ENCODE data around the gene SH3PXD2B.
"Not testable (repeated sequence)": the region's sequence is repeated elsewhere in the genome, so short reads cannot be mapped to it uniquely, and the experiment has no call there.

SH3PXD2B gene

DNA sequence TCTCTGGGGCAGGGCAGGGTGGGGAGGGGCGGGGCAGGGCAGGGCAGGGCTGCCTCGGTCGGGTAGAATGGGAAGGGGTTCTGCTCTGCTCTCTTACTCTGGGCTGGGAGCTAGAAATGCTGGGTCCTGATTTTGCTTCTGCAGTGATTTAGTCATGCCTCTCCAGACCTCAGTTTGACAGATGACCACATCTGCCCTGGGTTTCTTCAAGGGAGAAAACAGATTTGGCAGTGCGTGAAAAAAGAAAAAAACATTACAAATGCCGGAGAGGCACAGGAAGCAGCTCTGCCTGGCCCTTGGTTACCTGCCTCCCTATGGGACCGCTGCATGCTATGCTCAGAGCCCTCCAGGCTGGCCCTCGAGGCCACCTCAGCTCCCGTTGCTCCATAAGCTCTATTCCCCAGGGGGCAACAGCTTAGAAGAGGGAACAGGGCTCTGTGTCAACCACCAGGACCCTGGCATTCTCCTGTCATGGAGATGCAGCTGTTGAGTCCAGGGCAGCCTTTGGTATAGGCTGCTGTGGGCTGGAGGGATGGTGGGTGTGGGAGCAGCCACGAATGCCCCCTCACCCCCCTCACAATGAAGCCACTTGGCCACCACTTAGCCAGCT lies 117.5 kb downstream of the SH3PXD2B start:
- no peak for DNase-seq (ENCODE audit: low read depth)

DNA sequence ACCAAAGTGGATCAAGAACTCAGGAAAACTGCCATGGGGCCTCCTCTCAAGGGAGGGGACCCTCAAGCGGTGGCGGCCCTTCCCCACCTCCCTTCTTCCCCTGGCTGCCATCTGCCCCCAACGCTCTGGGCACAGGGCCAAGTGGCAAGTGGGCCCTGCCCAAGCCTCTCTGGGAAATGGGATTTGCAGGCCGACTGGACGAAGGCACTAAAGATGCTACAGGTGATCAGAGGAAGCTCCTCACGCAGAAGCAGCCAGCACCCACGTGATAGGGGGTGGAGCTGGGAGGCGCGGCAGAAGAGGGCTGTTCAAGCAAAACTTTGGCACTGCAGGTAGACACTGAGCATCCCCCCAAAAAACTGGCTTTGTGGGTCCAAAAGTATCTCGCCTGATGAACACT lies 118.1 kb downstream of the SH3PXD2B start:
- no peak for DNase-seq (ENCODE audit: low read depth)

DNA sequence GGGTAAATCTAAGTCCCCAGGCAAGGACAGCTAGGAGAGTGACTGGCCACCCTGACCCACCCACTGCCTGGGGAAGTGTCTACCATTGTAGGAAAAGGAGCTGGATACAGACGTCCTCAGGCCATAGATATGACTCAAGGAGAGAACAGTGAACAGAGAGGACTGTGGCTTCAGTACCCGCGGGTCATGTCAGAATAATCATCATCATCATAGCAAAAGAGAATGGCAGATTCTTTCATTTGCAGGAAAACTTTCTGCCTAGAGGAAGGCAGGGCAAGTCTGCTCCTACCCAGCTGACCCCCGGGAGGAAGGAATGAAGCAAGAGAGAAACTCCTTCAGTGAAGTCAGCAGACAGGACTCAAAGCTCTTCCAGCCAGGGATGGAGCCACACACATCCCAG lies 118.6 kb downstream of the SH3PXD2B start:
- DNase-seq (ENCODE audit: low read depth) = no peak

DNA sequence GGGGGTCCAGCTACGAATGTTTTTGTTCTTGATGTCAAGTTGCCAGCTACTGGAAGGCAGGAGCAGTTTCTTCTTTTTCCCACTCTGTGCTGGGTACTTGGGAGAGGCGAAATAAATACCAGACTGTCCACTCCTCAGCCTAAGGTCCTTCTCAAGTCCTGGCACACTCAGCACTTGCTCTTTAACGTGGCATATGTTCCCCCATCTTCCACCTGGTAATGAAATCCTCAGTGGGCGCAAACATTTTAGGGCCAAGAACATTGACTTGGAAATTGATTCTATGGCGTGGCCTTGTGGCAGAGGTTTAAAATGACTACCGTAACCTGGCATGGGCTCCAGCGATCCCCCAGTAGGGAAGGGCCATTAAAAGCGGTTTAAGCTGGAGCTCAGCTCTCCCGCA lies 119.7 kb downstream of the SH3PXD2B start:
- DNase-seq (ENCODE audit: low read depth) = no peak

DNA sequence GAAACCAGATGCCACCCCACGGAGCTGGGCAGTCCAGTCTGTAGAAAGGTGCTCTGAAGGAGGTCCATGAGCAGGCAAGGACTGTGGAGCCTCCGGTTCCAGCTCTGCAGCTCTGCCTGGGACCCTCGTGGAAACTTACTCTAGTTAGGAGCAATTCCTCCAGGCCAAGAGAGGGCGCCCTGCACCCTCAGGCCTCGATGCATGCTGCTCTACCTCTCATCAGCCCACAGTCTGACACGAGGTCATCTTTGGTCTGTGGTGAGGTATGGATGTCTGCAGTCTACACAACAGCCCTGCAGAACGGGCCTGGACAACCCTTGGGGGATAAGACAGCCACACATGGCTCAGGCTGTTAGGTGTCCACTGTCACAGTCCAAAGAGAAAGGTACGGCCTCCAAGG lies 120.1 kb downstream of the SH3PXD2B start:
- DNase-seq (ENCODE audit: low read depth) = no peak

DNA sequence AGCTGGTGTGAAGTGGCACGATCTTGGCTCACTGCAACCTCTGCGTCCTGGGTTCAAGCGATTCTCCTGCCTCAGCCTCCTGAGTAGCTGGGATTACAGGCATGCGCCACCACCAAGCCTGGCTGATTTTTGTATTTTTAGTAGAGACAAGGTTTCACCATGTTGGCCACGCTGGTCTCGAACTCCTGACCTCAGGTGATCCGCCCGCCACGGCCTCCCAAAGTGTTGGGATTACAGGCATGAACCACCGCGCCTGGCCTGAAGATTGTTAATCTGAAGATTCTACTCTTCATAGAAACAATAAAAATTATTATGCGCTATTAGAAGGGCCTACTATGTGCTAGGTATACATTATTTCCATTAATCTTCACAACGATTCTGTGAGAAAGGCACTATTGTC lies 127.4 kb downstream of the SH3PXD2B start:
- DNase-seq (ENCODE audit: low read depth) = not testable (repeated sequence)

DNA sequence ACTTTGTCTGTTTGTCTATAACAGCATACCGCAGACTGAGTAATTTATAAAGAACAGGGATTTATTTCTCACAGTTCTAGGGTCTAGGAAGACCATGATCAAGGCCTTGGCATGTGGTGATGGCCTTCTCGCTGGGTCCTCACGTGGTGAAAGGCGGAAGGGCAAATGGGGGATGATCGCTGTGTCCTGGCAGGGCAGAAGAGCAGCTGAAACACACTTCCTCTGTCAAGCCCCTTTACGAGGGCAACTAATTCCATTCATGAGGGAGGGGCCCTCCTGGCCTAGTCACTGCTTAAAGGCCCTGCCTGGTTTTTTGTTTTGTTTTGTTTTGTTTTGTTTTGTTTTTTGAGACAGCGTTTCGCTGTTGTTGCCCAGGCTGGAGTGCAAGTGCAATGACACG lies 128.9 kb downstream of the SH3PXD2B start:
- DNase-seq (ENCODE audit: low read depth) = no peak

DNA sequence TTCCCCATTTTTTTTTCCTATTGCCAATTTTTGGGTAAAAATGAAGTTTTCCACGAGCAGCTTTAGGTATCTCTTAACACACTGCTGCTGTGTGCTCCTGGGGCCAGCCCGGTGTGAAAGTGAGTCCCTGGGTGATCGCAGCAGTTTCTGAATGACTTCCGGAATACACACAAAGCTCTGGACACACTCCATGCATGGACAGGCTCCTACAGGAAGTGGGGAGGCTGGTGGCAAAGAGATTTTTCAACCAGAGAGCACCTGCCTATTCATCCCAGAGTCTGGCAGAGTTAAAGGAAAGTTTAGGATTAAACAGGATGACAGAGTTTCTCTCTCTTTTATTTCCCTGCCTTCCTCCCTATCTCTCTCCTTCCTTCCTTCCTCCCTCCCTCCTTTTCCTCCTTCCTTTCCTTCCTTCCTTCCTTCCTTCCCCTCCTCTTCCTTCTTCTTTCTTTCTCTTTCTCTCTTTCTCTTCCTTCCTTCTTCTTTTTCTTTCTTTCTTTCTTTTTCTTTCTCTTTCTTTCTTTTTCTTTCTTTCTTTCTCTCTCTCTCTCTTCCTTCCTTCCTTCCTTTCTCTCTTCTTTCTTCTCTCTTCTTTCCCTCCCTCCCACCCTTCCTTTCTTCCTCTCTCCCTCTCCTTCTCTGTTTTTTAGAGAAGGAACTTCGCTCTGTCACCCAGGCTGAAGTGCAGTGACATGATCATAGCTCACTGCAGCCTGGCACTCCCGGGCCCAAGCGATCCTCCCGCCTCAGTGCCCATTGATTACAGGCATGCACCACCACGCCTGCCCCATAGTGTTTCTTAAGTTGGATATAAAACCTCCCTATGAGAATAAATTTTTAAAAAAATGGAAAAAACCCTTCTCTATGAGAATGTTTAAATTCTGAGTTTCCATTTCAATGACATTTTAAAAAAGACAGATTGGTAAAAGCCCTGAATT lies 132.0 kb downstream of the SH3PXD2B start:
- DNase-seq (ENCODE audit: low read depth) = no peak

DNA sequence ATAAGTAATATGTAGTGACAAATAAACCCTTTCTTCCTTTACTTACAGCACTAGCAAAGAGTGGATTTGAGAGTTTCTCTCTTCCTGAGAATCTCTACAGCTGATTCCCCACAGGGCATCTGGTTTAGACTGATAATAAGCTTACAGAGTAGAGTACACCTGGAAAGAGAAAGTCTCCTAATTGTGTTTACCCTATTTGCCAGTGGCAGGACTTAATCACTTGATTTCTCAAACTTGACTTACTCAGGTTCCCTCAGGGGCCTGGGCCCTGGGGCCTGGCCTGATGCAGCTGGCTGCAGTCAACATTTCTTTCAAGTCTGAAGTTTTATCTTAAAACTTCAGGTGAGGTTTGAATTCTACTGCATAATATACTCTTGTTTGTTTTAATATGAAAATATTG lies 132.7 kb downstream of the SH3PXD2B start:
- DNase-seq (ENCODE audit: low read depth) = no peak

DNA sequence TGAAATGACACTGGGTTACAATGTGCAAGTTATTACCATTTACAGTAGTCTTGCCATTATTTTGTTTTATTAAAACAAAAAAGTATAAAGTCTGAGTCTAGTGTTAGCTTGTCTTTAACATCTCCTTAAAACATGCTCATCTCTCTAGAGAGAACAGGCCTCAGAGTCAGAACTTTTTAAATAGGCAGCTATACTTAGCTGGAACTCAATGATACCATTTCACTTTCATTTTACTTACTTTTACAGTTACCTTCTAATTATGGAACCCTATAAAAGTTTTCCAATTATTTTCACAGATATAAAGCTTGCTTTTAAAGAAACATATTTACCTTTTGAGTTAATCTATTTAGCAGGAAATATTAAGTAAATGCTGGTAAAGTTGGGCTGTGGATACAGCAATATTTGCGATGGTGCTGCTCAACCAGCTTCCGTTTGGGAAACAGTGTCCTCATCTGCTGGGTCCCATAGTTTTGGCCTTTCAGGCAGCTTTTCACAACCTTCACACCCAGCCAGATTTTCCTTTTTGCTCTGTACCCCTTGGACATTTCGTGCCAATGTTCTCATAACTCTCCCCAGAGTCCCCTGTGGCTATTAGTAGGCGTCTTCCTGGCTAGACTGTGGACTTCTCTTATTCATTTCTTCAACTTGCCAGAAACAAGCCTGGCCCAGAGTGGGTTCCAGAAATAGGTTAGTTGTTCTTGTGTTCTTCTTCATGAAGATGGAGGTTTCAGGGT lies 134.4 kb downstream of the SH3PXD2B start:
- DNase-seq (ENCODE audit: low read depth) = no peak

DNA sequence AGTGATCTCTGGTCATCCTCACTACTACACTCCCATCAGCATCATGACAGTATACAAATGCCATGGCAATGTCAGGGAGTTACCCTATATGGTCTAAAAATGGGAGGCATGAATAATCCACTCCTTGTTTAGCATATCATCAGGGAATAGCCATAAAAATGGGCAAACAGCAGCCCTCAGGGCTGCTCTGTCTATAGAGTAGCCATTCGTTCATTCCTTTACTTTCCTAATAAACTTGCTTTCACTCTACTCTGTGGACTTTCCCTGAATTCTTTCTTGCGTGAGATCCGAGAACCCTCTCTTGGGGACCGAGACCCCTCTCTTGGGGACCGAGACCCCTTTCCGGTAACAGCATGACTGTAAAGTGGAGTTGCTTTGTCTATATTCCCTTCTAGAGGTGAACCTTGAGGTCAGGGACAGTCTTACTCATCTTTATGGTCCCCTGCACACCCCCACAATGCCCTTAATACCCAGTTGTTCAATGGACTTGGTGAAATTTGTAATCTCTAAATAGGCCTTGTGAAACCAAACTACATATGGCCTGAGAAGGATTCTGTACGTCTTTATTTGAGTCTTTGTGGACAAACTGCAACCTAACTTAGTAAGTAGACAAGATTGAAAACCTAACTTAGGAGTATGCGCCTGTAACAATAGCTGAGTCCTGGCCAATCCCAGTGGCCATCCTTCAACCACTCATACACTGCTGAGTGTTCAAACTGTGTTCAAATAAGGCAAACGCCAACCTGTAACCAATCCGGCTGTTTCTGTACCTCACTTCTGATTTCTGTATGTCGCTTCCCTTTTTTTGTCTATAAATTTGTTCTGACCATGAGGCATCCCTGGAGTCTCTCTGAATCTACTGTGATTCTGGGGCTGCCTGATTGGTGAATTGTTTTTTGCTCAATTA lies 138.5 kb downstream of the SH3PXD2B start:
- DNase-seq (ENCODE audit: low read depth) = no peak

DNA sequence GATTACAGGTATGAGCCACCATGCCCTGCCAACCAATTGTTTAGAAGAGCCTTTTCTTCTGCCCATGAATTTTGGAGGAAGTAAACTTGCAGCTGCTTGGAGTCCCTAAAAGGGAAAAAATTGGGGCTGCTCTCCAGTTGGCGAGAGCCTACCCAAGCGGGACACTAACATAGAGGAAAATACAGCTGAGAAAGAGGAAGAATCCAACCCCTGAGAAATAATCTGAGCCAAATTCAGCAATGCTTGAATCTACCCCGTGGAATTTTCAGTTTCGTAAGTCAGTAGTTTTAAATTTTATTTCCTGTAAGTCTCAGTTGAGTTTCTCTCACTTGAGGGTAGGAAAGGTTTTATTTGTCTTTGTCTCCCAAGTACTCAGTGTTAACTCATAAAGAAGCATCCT lies 140.4 kb downstream of the SH3PXD2B start:
- no peak for DNase-seq (ENCODE audit: low read depth)

DNA sequence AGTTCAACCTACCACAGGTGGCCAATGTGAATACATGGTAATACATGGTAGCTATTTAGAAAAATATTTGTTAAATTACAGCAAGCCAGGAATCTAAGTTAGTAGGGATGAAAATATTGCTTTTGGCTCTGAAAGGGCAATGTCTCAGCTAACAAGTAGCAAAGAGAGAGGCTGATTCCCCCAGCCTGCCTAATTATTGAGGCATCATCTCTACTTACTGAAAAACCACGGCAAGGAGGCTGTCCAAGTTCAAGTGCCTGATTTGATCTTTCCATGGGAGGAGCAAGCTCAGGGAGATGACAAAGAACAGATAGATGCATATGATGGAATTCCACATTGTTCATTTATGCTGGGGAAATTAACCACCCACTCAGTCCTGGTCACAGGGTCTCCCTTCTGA lies 142.0 kb downstream of the SH3PXD2B start:
- DNase-seq (ENCODE audit: low read depth) = no peak

DNA sequence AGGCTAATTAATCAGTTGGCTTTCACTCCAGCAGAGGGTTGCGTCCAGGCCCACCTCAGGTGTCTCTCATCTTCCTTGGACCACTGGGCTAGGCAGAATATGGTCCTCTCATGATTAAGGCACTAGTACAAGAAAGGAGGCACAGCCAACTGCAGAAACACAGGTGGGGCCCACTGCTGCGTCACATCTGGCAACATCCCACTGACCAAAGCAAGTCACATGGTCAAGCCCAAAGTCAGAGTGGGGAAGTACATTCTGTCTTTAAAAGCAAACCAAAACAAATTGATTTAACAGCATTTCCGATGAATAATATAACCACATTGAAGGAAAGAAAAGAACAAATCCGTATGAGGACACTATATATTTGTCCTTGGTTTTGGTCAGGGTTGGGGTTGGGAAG lies 142.7 kb downstream of the SH3PXD2B start:
- no peak for DNase-seq (ENCODE audit: low read depth)

DNA sequence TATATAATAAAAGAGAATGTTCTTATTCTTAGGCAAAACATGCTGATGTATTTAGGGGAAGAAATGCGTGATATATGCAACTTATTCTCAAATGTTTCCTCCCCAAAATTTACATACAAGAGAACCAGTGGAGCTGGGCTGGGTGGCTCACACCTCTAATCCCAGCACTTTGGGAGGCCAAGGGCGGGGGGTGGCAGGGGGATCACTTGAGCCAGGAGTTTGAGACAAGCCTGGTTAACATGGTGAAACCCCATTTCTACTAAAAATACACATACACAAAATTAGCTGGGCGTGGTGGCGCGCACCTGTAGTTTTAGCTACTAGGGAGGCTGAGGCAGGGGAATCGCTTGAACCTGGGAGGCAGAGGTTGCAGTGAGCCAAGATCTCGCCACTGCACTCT lies 143.3 kb downstream of the SH3PXD2B start:
- DNase-seq (ENCODE audit: low read depth) = no peak

DNA sequence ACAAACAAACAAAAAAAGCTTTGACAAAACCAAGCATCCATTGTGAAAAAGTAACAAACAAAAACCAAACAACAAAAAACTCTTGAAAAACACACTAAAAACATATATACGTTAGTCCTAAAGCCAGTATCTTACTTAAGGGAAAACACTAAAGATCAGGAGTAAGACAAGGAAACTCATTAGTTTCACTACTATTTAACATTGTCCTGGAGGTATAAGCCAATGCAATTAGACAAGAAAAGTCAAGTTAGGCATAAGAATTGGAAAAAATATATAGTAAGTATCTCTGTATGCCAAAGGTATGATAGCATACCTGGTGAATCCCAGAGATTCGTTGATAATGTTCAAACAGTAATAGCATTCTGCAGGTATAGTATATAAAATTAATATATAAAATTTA lies 148.9 kb downstream of the SH3PXD2B start:
- DNase-seq (ENCODE audit: low read depth) = no peak

DNA sequence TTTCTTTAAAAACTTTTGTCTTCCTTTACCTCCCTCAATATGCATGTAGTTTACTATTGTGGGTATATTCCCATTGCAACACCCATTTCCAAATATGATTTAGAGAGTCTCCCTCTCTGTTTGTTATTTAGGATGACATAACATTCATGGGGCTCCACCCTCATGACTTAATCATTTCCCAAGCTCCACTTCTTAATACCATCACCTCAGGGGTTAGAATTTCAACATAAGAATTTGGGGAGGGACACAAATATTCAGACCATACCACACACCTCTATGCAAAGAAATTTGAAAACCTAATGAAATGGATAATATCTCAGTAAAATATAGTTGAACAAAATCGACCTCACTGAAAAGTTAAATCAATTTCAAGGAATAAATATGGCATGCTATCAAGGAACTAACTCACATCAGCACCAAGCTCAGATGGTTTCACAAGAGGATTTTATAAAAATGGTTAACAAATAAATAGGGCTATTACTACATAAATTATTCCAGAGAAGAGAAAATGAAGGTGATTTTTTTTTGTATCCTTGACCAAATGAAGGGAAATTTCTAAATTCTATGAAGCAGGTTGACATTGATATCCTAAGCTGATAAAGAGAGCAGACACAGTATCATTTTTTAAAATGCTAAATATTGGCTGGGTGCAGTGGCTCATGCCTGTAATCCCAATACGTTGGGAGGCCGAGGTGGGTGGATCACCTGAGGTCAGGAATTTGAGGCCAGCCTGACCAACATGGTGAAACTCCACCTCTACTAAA lies 150.6 kb downstream of the SH3PXD2B start:
- no peak for DNase-seq (ENCODE audit: low read depth)

DNA sequence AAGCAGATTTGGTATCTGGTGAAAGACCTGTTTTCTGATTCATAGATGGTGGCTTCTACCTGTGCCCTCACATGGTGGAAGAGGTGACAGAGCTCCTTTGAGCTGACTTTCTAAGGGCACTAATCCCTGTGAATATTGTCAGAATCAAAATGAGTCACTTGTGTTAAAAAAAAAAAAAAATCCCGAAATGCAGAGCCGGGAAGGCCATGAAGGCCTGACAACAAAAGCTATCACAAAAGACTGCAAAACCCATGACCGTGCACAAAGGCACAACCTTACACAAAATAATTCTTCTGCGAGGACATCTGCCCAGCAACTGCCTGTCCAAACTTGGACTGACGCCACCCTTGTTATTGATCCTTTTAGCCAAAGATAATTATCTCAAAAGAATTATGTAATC lies 151.2 kb downstream of the SH3PXD2B start:
- no peak for DNase-seq (ENCODE audit: low read depth)

DNA sequence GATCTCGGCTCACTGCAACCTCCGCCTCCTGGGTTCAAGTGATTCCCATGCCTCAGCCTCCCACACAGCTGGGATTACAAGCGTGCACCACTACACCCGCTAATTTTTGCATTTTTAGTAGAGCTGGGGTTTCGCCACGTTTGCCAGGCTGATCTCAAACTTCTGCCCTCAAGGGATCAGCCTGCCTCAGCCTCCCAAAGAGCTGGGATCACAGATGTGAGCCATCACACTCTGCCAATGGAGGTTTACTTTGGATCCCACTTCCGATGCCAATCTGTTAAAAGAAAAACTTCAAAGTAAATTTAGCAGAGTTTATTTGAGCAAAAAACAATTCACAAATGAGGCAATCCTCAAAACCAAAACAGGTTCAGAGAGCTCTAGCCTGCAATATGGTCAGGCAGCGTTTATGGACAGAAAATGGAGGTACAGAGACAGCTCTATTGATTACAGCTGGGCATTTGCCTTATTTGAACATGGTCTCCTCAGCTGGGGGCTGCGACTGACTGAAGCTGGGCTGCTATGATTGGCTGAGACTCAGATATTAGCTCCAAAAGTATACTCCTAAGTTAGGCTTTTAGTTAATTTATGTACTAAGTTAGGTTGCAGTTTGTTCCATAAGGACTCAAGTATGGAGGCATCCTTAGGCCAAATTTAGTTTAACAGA lies 152.1 kb downstream of the SH3PXD2B start:
- no peak for DNase-seq (ENCODE audit: low read depth)

DNA sequence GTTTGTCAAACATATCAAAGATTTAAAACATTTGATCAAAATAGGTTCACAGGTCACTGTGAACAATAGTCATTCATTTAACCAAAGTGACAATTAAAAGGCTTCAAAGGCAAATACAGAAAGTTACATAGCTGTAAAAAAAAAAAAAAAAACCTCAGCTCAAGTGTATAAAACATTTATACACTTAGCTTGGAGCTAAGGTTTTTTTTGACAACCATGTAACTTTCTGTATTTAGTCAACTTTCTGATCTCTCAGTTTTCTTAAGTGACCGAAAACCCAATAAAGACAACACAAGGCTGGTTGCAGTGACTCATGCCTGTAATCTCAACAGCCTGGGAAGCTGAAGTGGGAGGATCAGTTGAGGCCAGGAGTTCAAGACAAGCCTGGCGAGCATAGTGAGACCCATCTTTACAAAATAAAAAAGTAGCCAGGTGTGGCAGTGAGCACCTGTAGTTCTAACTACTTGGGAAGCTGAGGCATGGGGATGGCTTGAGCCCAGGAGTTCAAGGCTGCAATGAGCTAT lies 154.3 kb downstream of the SH3PXD2B start:
- no peak for DNase-seq (ENCODE audit: low read depth)
